ENCODE measurements around the gene PLAAT5.

Gene PLAAT5

DNA sequence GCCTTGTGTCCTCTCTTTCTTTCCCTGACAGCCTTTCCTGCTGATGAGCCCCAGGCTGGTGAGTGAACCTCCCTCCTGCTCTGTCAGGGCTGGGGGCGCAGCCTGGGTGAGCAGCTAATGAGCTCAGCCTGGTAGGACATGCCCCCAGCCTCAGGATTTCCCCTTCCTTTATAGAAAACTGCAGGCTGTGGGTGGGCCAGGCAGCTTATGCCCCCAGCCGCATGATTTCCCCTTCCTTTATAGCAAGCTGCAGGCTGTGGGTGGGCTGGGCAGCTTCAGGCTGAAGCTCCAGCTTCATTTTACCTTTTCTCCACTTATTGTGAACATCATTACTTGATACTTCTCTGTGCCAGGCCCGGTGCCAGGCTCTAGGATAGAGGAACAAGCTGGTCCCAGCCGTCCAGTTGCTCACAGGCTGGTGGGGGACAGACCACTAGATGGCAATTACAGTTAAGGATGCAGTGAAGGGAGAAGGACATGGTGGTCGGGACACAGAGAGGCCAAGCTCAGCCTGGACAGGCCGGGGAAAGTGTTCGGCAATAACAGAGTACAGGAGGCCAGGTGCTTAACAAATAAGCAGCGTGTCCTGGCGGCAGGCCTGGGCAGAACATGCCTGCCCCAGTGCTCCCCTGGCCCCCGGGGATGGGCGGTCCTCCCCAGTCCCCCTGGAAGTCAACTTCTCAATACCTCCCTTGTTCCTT, 20.2 kb upstream of the PLAAT5 start:
- DNase-seq (ENCODE audit: low read depth) = no peak
- TF ChIP-seq, protein P1, sequence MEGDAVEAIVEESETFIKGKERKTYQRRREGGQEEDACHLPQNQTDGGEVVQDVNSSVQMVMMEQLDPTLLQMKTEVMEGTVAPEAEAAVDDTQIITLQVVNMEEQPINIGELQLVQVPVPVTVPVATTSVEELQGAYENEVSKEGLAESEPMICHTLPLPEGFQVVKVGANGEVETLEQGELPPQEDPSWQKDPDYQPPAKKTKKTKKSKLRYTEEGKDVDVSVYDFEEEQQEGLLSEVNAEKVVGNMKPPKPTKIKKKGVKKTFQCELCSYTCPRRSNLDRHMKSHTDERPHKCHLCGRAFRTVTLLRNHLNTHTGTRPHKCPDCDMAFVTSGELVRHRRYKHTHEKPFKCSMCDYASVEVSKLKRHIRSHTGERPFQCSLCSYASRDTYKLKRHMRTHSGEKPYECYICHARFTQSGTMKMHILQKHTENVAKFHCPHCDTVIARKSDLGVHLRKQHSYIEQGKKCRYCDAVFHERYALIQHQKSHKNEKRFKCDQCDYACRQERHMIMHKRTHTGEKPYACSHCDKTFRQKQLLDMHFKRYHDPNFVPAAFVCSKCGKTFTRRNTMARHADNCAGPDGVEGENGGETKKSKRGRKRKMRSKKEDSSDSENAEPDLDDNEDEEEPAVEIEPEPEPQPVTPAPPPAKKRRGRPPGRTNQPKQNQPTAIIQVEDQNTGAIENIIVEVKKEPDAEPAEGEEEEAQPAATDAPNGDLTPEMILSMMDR (IDR thresholded peaks at IDR 0.05; ENCODE audit: low read depth, low read length, missing control alignments) = no peak
- in situ Hi-C loops (cut with HindIII; ENCODE audit: low sequenced_read_pairs) = no loop called here
- no peak overlapping the region for H3K4me3 ChIP-seq (ENCODE audit: low read depth, low read length)

GRCh38 chr11:63510360-63511047, 19.5 kb upstream of the PLAAT5 start:
- in situ Hi-C loops (cut with HindIII; ENCODE audit: low sequenced_read_pairs) = no loop called here
- DNase-seq (ENCODE audit: low read depth) = no peak
- no peak overlapping the region for H3K4me3 ChIP-seq (ENCODE audit: low read depth, low read length)
- TF ChIP-seq, protein P1 (IDR thresholded peaks at IDR 0.05; ENCODE audit: low read depth, low read length, missing control alignments) = no peak

GRCh38 chr11:63508745-63509144, 17.8 kb upstream of the PLAAT5 start:
- no peak overlapping the region for H3K4me3 ChIP-seq (ENCODE audit: low read depth, low read length)
- DNase-seq (ENCODE audit: low read depth) = no peak
- in situ Hi-C loops (cut with HindIII; ENCODE audit: low sequenced_read_pairs) = no loop called here
- TF ChIP-seq, protein P1 (IDR thresholded peaks at IDR 0.05; ENCODE audit: low read depth, low read length, missing control alignments) = no peak

GRCh38 chr11:63508009-63508408, 17.0 kb upstream of the PLAAT5 start:
- DNase-seq (ENCODE audit: low read depth) = no peak
- TF ChIP-seq, protein P1 (IDR thresholded peaks at IDR 0.05; ENCODE audit: low read depth, low read length, missing control alignments) = no peak
- in situ Hi-C loops (cut with HindIII; ENCODE audit: low sequenced_read_pairs) = no loop called here

DNA sequence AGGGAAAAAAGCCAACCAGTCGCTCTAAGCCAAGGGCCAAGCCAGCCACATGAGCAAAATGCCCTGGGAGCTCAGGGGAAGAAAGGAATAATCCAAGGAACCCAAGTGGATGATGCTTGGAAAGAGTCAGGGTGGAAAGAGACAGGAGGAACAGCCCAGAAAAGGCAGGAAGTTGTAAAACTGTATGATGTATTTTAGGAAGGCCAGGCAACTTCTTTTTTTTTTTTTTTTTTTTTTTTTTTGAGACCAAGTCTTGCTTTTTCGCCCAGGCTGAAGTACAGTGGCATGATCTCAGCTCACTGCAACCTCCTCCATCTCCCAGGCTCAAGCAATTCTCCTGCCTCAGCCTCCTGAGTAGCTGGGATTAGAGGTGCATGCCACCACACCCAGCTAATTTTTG, 16.5 kb upstream of the PLAAT5 start:
- in situ Hi-C loops (cut with HindIII; ENCODE audit: low sequenced_read_pairs) = no loop called here
- H3K4me3 ChIP-seq (ENCODE audit: low read depth, low read length) = no peak overlapping the region
- TF ChIP-seq, protein P1 (IDR thresholded peaks at IDR 0.05; ENCODE audit: low read depth, low read length, missing control alignments) = no peak
- no peak for DNase-seq (ENCODE audit: low read depth)

More at GRCh38 chr11:63508009-63508408, 17.0 kb upstream of the PLAAT5 start:
- no peak overlapping the region for H3K4me3 ChIP-seq (ENCODE audit: low read depth, low read length)

- H3K4me3 ChIP-seq (ENCODE audit: low read depth, low read length) = no peak overlapping the region
- in situ Hi-C loops (cut with HindIII; ENCODE audit: low sequenced_read_pairs) = no loop called here
- TF ChIP-seq, protein P1 (IDR thresholded peaks at IDR 0.05; ENCODE audit: low read depth, low read length, missing control alignments) = no peak
- DNase-seq (ENCODE audit: low read depth) = no peak
Measured at GRCh38 chr11:63506876-63507275, 15.9 kb upstream of the PLAAT5 start.

All from astrocyte of the cerebellum (primary cell).